Fibroblast of skin of scalp (primary cell): ENCODE results near the gene CRYAB.
"Not testable (repeated sequence)": the region's sequence is repeated elsewhere in the genome, so short reads cannot be mapped to it uniquely, and the experiment has no call there.

Experiments used
- DNase-seq: peaks from one replicate; pipeline ENCODE4 v3.0.0-alpha.2; 2013

The CRYAB gene

DNA sequence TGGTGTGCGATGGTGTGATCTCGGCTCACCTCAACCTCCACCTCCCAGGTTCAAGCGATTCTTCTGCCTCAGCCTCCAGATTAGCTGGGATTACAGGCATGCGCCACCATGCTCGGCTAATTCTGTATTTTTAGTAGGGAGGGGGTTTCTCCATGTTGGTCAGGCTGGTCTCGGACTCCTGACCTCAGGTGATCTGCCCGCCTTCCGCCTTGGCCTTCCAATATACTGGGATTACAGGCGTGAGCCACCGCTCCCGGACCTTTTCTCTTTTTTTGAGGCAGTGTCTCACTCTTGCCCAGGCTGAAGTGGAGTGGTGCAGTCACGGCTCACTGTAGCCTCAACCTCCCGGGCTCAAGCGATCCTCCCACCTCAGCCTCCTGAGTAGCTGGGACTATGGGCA, 21.6 kb upstream of the CRYAB start:
- DNase-seq = not testable (repeated sequence)

DNA sequence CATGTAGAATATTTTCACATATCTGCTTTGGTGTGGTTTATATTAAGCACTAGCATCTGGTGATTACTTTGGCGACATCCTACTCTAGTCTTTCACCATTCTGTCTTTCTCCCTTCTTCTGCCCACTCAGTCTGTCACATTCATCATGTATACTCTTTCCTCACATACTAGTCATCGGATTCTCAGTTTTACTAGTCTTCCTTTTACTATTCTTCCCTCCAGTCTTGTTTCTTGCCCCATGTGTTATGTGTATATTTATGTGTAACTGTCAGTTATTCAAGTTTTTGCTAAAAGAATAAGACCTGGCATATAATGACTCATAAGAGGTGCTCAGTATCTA, 21.0 kb upstream of the CRYAB start:
- no peak for DNase-seq

DNA sequence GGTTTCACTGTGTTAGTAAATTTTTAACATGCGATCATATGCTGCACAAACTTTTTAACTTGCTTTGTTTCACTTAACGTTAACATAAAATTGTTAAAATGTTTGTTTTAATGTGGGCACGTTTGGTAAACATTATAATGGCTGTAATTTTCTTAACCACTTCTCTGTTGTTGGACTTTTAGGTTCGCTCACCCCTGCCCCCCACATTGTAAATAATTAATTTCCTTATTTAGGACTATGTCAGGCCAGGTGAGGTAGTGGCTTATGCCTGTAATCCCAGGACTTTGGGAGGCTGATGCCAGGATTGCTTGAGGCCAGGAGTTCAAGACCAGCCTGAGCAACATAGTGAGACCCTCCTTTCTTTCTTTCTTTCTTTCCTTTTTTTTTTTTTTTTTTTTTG, 18.9 kb upstream of the CRYAB start:
- no peak for DNase-seq

GRCh38 chr11:111926505-111927391, 15.2 kb upstream of the CRYAB start:
- DNase-seq = peak; percentile 97

DNA sequence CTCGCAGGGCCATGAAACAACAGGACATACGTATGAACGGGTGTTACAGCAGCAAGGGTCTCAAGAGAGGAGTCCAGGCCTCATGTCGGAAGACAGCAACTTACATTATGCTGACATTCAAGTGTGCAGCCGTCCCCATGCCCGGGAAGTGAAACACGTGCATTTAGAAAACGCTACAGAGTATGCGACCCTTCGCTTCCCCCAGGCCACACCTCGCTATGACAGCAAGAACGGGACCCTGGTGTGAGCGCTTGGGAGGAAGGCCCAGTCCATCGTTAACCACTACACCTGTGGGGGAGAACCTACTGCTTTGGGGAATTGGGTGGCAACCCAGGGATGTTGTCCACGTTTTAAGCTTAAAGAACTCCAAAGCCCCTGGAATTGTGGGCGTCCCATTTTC, 14.4 kb upstream of the CRYAB start:
- no peak for DNase-seq

DNA sequence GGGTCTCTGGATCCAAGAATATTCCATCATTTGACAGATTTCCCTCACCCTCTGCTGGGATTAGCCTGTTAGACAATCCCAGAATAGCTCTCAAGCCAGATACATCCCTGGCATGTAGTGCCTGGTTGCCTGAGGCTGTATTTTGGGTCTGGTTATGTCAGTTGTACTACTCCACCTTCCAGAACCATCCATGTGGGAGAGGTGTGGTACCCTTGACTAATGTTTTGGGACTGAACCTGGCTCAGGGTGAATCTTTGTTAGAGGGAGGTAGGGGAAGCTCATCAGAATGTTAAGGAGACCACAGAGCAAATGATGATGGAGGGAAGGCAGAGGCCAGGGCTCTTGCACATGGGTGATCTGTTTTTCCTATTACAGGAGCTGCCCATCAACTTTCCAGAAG, 12.4 kb upstream of the CRYAB start:
- DNase-seq = no peak

- DNase-seq = peak; percentile 87
Observed at GRCh38 chr11:111923351-111923788, 11.8 kb upstream of the CRYAB start.

- peak; percentile 90 for DNase-seq
Observed at GRCh38 chr11:111922803-111923202, 11.2 kb upstream of the CRYAB start.

- DNase-seq = peak; percentile 35
Observed at GRCh38 chr11:111921541-111922230, 10.1 kb upstream of the CRYAB start.

GRCh38 chr11:111920908-111921307, 9.3 kb upstream of the CRYAB start:
- DNase-seq = no peak

DNA sequence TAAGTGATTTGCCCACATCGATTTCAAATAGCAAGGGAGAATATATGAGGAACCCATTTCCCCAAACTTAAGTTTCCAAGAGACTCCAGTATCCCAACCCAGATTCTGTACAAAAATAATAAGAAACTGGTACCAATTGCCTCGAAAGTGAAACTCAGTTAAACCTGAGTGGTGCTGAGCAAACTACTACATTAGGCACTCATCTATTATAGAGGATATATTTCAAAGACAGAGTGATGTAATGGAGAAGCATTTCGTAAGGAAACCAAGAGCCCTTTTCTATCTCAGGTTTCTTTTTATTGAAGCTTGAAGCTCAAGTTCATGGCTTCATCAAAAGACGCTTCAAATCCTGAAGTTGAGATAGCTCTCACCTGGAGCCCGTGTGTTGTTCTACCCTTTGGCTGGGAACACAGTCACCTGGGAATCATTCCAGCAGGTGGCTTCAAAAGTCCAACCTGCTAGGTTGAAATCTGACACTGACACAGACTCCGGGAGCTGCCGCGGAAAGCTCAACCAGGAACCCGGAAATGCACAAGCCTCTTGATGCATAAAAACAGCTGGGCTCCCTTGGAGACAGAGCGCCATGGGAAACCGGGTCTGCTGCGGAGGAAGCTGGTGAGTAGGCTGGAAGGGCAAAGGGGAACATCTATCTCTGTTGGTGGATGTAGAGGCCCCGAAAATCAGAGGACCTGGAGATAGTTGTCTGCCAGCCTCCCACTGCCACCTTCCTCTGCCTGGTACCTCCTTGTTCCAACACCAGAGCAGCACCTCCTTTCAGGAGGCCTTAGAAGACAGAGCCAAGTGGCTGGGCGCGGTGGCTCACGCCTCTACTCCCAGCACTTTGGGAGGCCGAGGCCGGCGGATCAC, 7.1 kb upstream of the CRYAB start, which contains the start of gene C11orf52:
Gene C11orf52 (plus strand): TSS at position 524 of the 867 bp plus-strand sequence. CDS start 60 bp downstream, at position 584.
- DNase-seq = peak; percentile 58

GRCh38 chr11:111917788-111918187, 6.2 kb upstream of the CRYAB start:
- DNase-seq = no peak

DNA sequence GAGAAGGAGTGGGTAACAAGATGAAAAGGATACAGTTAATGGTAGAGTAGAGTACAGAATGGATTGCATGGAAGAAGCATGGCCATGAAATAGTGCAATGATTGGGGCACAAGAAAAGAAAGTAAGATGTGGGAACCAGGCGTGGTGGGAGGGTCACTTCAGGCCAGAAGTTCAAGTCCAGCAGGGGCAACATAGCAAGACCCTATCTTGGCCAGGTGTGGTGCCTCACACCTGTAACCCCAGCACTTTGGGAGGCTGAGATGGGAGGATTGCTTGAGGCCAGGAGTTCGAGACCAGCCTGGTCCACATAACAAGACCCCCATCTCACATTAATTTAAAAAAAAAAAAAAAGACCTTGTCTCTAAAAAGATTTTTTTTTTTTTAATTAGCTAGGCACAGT, 5.7 kb upstream of the CRYAB start:
- DNase-seq = no peak

GRCh38 chr11:111916768-111917167, 5.2 kb upstream of the CRYAB start:
- DNase-seq = no peak

- peak; percentile 95 for DNase-seq
Observed at GRCh38 chr11:111913997-111914396, 2.4 kb upstream of the CRYAB start.

GRCh38 chr11:111913031-111913861, 1.7 kb upstream of the CRYAB start:
- DNase-seq = peak; percentile 64

- peak; percentile 41 for DNase-seq
Observed at GRCh38 chr11:111912535-111912934, 965 bp upstream of the CRYAB start, which contains the start of gene HSPB2. Gene HSPB2, plus strand, starts transcription at chr11:111912734. Its CDS starts 96 bp downstream, at chr11:111912830.

DNA sequence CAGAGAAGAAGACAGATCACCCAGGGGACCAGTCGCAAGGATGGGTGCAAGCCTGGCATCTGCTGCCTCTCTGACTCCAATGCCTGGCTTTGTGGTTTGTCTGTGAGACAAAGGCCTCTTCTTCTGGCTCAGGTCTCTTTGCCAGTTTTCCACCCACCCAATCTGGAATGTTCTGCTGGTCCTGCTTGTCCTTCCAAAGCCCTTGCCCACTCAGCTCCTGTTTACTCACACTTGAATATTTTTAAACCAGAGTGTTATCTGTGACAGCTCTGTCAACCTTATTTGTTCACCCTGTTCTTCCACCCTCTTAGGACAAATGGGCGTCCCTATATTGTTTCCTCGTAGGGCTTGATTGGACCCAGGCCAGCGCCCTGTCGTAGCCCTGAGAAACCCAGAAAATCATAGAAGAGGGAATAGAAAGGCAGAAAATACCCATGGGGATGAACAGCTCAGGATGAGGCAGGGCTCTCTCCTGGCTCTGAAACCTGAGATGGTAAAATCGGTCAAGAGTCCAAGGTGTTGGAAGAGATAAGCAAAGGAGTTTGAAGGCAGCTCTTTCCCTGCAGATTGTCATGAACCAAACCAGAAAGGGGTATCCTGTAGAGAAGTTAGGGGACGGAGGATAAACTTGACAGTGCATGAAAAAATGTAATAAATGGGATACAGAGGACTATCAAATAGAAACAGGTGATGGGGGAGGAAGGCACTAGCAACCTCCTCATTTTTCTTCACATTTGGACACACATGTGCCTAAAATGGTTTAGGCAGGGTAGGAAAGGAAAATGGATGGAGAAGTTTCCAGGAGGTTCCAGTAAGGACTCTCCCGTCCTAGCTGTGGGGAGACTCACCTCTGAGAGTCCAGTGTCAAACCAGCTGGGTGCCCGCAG, 651 bp downstream of the CRYAB start:
- no peak for DNase-seq

DNA sequence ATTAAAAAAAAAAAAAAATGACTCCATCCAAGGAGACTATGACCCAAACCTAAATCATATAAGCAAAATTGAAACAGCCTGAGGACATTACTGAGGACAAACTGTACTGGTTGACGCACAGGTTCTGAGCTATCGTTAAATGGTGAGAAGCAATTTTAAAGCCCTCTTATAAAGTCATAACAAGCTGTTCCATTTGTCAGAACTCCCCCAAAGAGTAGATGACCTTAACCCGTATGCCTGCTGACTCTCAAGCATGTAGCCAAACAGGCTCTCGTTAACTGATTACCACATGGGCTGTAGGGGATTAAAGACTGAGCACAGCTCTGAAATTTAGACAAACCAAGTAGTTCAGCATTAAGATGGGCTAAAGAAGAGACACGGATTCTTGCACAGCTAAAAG, 2.2 kb downstream of the CRYAB start:
- no peak for DNase-seq

- DNase-seq = no peak
Observed at GRCh38 chr11:111908639-111909305, 2.8 kb downstream of the CRYAB start.
